ENCODE measurements around the gene PIGL. TPM values are rescaled to one million over a fixed set of nuclear protein-coding genes. Genes with fewer than 3 reads are reported as not detected.

PIGL gene
- total RNA-seq: 17.6 and 24.5 TPM in 2 replicates

DNA sequence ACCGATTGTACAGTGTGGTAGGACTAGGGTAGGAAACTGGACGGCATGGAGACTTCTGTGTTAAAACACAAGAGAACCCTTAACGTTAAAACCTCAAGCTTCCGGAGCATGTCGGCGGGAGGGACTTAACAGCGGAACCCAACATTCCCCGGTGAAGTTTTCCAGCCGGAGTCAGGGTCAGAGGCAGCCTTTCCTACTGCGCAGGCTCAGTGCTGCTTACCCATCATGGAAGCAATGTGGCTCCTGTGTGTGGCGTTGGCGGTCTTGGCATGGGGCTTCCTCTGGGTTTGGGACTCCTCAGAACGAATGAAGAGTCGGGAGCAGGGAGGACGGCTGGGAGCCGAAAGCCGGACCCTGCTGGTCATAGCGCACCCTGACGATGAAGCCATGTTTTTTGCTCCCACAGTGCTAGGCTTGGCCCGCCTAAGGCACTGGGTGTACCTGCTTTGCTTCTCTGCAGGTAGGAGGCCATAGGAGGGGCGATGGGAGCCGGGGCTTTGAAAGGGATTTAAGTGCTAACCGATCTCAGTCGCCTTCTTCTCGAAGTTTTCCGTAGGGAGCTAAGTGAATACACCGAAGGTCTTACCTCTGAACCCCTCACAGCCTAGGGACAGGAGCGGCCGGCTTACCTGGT is at the start of gene PIGL:
Gene PIGL, plus strand, starts transcription at position 209 of the 634 bp plus-strand sequence. Its CDS starts 17 bp downstream, at position 226.

DNA sequence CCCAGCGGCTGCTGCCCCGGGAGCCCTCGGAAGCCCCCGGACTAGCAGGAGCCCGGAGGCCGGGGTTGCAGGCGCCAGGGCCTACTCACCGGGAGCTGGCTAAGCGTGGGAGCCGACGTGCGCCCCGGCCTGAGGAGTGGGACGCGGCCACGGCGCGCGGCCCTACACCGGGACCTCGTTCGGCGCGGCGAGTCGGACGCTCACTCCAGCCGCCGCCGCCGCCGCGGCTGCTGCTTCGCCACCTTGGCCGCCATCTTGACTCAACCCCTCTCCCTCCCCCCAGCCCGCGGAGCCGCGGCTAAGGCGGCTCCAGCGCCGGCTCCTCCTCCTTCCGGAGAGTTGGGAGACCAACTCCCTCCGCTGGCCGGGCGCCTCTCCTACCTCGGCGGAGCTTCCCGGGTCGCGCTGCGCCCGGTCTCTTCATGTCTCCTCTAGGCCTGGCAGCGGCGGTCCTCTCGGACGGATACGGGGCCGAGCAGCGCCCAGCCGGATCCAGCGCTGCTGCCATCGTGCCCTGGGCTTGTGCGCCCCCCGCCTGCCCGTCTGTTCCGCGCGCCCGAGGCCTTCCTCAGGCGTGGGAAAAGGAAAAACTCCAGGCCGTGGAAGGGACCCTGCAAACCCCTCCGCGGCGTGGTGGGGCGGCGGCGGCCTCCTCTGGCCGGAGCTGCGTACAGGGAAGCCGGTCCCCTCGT is 1.6 kb upstream of the PIGL start, which contains the start of gene NCOR1:
Gene NCOR1, minus strand, starts transcription at position 262 of the 692 bp plus-strand sequence. CDS start 20,965 bp downstream, outside the sequence.

GRCh38 chr17:16353317-16354174 is 136.5 kb downstream of the PIGL start, which contains the start of gene CENPV:
Gene CENPV (minus strand): TSS chr17:16353469. CDS start chr17:16353436, 33 bp downstream.

Other genes with a start within 250 kb of the PIGL start
- gene ZSWIM7, start 217.5 kb upstream of the PIGL start, total RNA-seq: 24.5 and 33.6 TPM in 2 replicates
- 68.6 and 79.5 TPM in 2 replicates for gene TTC19, start 217.4 kb upstream of the PIGL start, total RNA-seq
- 97.4 and 124 TPM in 2 replicates for gene NCOR1, start 1.7 kb upstream of the PIGL start, total RNA-seq
- 40.6 and 99.1 TPM in 2 replicates for gene CENPV, start 136.3 kb downstream of the PIGL start, total RNA-seq
- 1,057 and 1,236 TPM in 2 replicates for gene UBB, start 163.9 kb downstream of the PIGL start, total RNA-seq
- 36.8 TPM in 2 replicates for gene TRPV2, start 198.4 kb downstream of the PIGL start, total RNA-seq

Data from mesangial cell (primary cell).